K562 (cell line): Measurements from ENCODE around the gene C1orf87. TPM values are rescaled to one million over a fixed set of nuclear protein-coding genes. Genes with fewer than 3 reads are reported as not detected.

Source experiments
- ATAC-seq: fragments of 200-7000 bp; cut with Tn5 transposase; 3 replicates; pipeline ENCODE4 v1.9.1; 2020; ENCODE audit warnings: moderate library complexity
- BruUV-seq: library from RNA; stranded (reverse); fragments of 400-500 nt; replicated peaks from 2 replicates; lab custom pipeline; 2021; lab: Mats Ljungman, UMichigan
- CTCF ChIA-PET: fragments of 300-600 bp; formaldehyde crosslinking; extraction: SDS; loops from one replicate; lab custom pipeline; 2021; ENCODE audit warnings: low intra/inter-chr PET ratio; lab: Yijun Ruan, JAX
- POLR2A ChIA-PET: fragments of 300-600, 350-650 bp; sonication (Branson Sonifier 250); formaldehyde crosslinking; extraction: SDS; loops from one replicate; lab custom pipeline; 2021; ENCODE audit warnings: antibody characterized with exemption, inconsistent platforms; lab: Yijun Ruan, JAX
- DNase-seq, 4 experiments: peaks; one replicate each; pipeline versions ENCODE4 v3.0.0 to v3.0.0-alpha.2; 2011 to 2018; ENCODE audit warnings: low spot score in 3 of 4, mixed read lengths in 3 of 4; ENCODE audit errors: extremely low read depth in 1 of 4
- FAIRE-seq: peaks from 2 replicates; lab custom pipeline; 2011; peaks lifted over from hg19 to GRCh38; lab: Jason Lieb, UNC
- H2AFZ ChIP-seq: 2 replicates; pipeline ENCODE4 v1.6.0; 2011; ENCODE audit warnings: low read depth, low read length, control low read depth, inconsistent platforms
- H3K27ac ChIP-seq: fragments of 200-600 bp; 3 replicates; pipeline ENCODE4 v1.8.0; 2011; ENCODE audit warnings: low read depth, mild to moderate bottlenecking, control low read depth, inconsistent platforms, low read length, moderate library complexity, mixed read lengths; ENCODE audit errors: extremely low read depth
- H3K27me3 ChIP-seq, 2 experiments: fragments of 300-600 bp in 1 of 2; 2 replicates in 1 of 2; 3 replicates in 1 of 2; pipeline versions ENCODE4 v1.6.0 to v1.8.0; 2011; ENCODE audit warnings: inconsistent platforms in 2 of 2, low read length in 2 of 2, mild to moderate bottlenecking in 1 of 2, mixed read lengths in 1 of 2, moderate library complexity in 1 of 2; ENCODE audit not compliant: control insufficient read depth in 2 of 2, insufficient read depth in 2 of 2
- H3K36me3 ChIP-seq: fragments of 300-600 bp; 3 replicates; pipeline ENCODE4 v1.8.0; 2011; ENCODE audit warnings: mild to moderate bottlenecking, low read length, inconsistent platforms; ENCODE audit not compliant: control insufficient read depth, insufficient read depth
- H3K4me1 ChIP-seq, 2 experiments: fragments of 200-600 bp in 1 of 2; replicated peaks in 1 of 2; 2 replicates in 1 of 2; 3 replicates in 1 of 2; pipeline versions ENCODE4 v1.5.1 to v1.8.0; 2011; ENCODE audit warnings: inconsistent platforms in 2 of 2, low read length in 2 of 2, mild to moderate bottlenecking in 1 of 2, mixed read lengths in 1 of 2, moderate library complexity in 1 of 2; ENCODE audit not compliant: control insufficient read depth in 2 of 2, insufficient read depth in 2 of 2
- H3K4me2 ChIP-seq: 2 replicates; pipeline ENCODE4 v1.6.1; 2011; ENCODE audit warnings: low read length, control low read depth, inconsistent platforms, mixed read lengths; ENCODE audit not compliant: insufficient read depth
- H3K4me3 ChIP-seq: fragments of 200-600 bp; sonication (generic), shearing (Covaris generic); 2 replicates; pipeline ENCODE4 v1.5.1; 2016; ENCODE audit warnings: control low read depth, inconsistent platforms
- H3K79me2 ChIP-seq: fragments of 200-600 bp; 3 replicates; pipeline ENCODE4 v1.8.0; 2011; ENCODE audit warnings: low read length, inconsistent platforms; ENCODE audit not compliant: control insufficient read depth, insufficient read depth
- H3K9ac ChIP-seq, 2 experiments: 2 replicates each; pipeline versions ENCODE4 v1.6.0 to v1.6.1; 2011; ENCODE audit warnings: low read depth in 2 of 2, low read length in 2 of 2, control low read depth in 1 of 2, inconsistent platforms in 1 of 2, mild to moderate bottlenecking in 1 of 2, mixed read lengths in 1 of 2; ENCODE audit not compliant: insufficient read depth in 1 of 2
- H3K9me1 ChIP-seq: one replicate; pipeline ENCODE4 v1.6.0; 2011; ENCODE audit warnings: inconsistent platforms, mild to moderate bottlenecking, low read length, moderate library complexity; ENCODE audit not compliant: control insufficient read depth, insufficient read depth
- H3K9me3 ChIP-seq: replicated peaks from 2 replicates; pipeline ENCODE4 v1.5.1; 2011; ENCODE audit warnings: low read depth, low read length, inconsistent platforms; ENCODE audit not compliant: control insufficient read depth, insufficient read depth
- H4K20me1 ChIP-seq: replicated peaks from 2 replicates; pipeline ENCODE4 v1.6.1; 2011; ENCODE audit warnings: low read length, inconsistent platforms, mixed read lengths; ENCODE audit not compliant: control insufficient read depth, insufficient read depth
- ASH1L ChIP-seq: fragments of 450-650 bp; IDR thresholded peaks from 2 replicates; pipeline ENCODE4 v1.6.1; 2018; ENCODE audit warnings: borderline replicate concordance, mild to moderate bottlenecking, low read depth; ENCODE audit not compliant: partially characterized antibody
- HOXB6 ChIP-seq: fragments of 250-450 bp; sonication (Bioruptor Pico); IDR thresholded peaks from 2 replicates; pipeline ENCODE4 v1.5.1; 2022; ENCODE audit warnings: mild to moderate bottlenecking, borderline replicate concordance
- JUND ChIP-seq, 2 experiments: IDR thresholded peaks; 2 replicates in 1 of 2; 3 replicates in 1 of 2; pipeline ENCODE4 v1.6.1; 2011; ENCODE audit warnings: borderline replicate concordance in 2 of 2, low read depth in 2 of 2, low read length in 2 of 2, improper control_type of control experiment in 1 of 2, missing biosample characterization in 1 of 2, missing genetic modification characterization in 1 of 2, missing genetic modification reagents in 1 of 2
- KDM1A ChIP-seq, 2 experiments: fragments of 450-650 bp; IDR thresholded peaks; 2 replicates each; pipeline ENCODE4 v1.6.1; 2016; ENCODE audit warnings: mild to moderate bottlenecking in 2 of 2
- PHF8 ChIP-seq: fragments of 200-600 bp; sonication (generic); IDR thresholded peaks from 2 replicates; pipeline ENCODE4 v1.6.1; 2012; ENCODE audit warnings: mixed run types, mild to moderate bottlenecking, inconsistent platforms, low read length, moderate library complexity, borderline replicate concordance
- SRSF7 ChIP-seq: fragments of 200-400 bp; formaldehyde crosslinking; optimal IDR thresholded peaks from 2 replicates; pipeline ENCODE3; 2017; ENCODE audit warnings: mild to moderate bottlenecking, low read depth, low read length
- ZKSCAN8 ChIP-seq: fragments of 200-800 bp; sonication (Bioruptor generic); IDR thresholded peaks from 2 replicates; pipeline ENCODE4 v1.6.1; 2016; ENCODE audit warnings: missing genetic modification characterization, missing compliant biosample characterization
- in situ Hi-C: fragments of 300-500 bp; cut with MboI; formaldehyde crosslinking; loops from 4 replicates; pipeline ENCODE4 v1.15.0; 2018; ENCODE audit warnings: inconsistent platforms, mixed read lengths
- intact Hi-C: fragments of 100-400 bp; cut with micrococcal nuclease; formaldehyde crosslinking; loops from 2 replicates; pipeline ENCODE4 v1.14.2; 2022
- polyA plus RNA-seq, 8 experiments: library from polyadenylated mRNA; depleted of rRNA in 4 of 8; stranded (reverse) in 5 of 8; unstranded in 3 of 8; fragments of >200 nt; fragmentation: Nextera tagmentation in 2 of 8; fragmentation: Illumina TruSeq in 1 of 8; extraction: Ambion mirVana in 2 of 8; extraction: Trizol in 1 of 8; gene quantifications; 2 replicates each; pipeline versions ENCODE4 v1.2.1 to v1.2.3, GENCODE V29; 2011 to 2014; ENCODE audit warnings: inconsistent platforms in 1 of 8, missing spikeins in 1 of 8
- total RNA-seq, 7 experiments: library from RNA; depleted of rRNA in 6 of 7; stranded (reverse); fragments of >200 nt in 6 of 7; fragmentation: Illumina TruSeq in 2 of 7; extraction: Trizol in 2 of 7; gene quantifications; 2 replicates each; pipeline versions ENCODE4 v1.2.1 to v1.2.3, GENCODE V29; 2011 to 2021; ENCODE audit warnings: low replicate concordance in 1 of 7
- TF ChIP-seq, protein P1 (sequence below): fragments of 250-450 bp; sonication (Bioruptor Pico); IDR thresholded peaks from 2 replicates; pipeline ENCODE4 v1.5.0; 2020; ENCODE audit warnings: mild to moderate bottlenecking
- TF ChIP-seq, protein P2 (sequence below): sonication (generic); IDR thresholded peaks from 2 replicates; pipeline ENCODE4 v1.6.1; 2016
- TF ChIP-seq, protein P3 (sequence below): fragments of 450-650 bp; formaldehyde crosslinking; IDR thresholded peaks from 2 replicates; pipeline ENCODE4 v1.4.0; 2020; ENCODE audit warnings: mild to moderate bottlenecking, mixed read lengths
- TF ChIP-seq, protein P4 (sequence below): fragments of 250-450 bp; sonication (Bioruptor Pico); IDR thresholded peaks from 2 replicates; pipeline ENCODE4 v1.5.1; 2021; ENCODE audit warnings: mild to moderate bottlenecking
- TF ChIP-seq, protein P5 (sequence below): sonication (generic); formaldehyde crosslinking; IDR thresholded peaks from 2 replicates; pipeline ENCODE4 v1.8.1; 2023; ENCODE audit warnings: mild to moderate bottlenecking, missing genetic modification reagents, moderate library complexity

The C1orf87 gene
- total and polyA plus RNA-seq, 9 of the 15 experiments (the other 6 are each of a cell fraction or from before 2014, with no cell fraction given) = not detected

DNA sequence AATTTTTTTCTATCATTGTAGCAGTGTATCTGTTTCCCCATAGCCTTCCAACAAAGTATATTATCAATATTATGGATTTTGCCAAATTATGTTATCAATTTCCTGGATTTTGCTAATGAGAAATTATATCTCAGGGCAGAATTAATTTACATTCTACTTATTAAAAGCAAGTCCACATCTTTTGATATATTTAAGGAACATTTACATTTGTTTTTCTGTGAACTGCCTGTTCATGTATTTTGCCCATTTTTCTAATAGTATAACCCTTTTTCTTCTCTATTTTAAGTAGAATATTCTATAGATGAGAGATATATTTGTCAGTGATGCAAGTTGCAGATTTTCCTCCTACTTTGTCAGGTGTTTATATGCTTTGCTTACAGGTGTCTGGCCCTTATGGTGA, 24.4 kb downstream of the C1orf87 start (continued):
- no peak for TF ChIP-seq JUND (IDR thresholded peaks at IDR 0.05; ENCODE audit: borderline replicate concordance, low read depth, low read length)
- TF ChIP-seq JUND (tag; IDR thresholded peaks at IDR 0.05; ENCODE audit: borderline replicate concordance, low read depth, low read length) = no peak

DNA sequence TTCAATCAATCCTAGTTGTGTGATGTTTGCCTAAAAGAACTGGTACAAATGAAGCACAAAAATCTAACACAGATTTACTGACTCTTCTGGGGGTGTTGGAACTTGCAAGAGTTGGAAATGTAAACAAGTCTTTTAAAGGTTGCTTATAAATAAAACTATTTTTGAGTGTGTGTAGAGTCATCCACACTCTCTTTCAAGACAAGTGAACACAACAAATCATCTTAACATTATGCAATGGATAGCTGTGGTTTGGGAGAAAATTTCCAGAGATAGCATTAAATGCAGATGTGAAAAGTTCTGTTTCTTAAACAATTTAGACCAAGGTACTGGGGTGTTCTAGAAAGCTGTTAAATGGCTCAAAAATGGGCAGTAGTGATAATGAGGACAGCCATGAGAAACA, 28.7 kb downstream of the C1orf87 start:
- H3K4me1 ChIP-seq = no peaks in the 10 kb centered on the region
- H3K9me3 ChIP-seq = no peaks in the 10 kb centered on the region
- H4K20me1 ChIP-seq = no peaks in the 10 kb centered on the region
- H3K27ac ChIP-seq = no peak overlapping the region
- in situ Hi-C loops (no loop called here), intact Hi-C loops (no loop called here)
- ATAC-seq (no peak), DNase-seq (no peak), FAIRE-seq (no peak)
- BruUV-seq = no TSS peak
- H3K36me3 ChIP-seq = no peaks in the 10 kb centered on the region
- H3K9ac ChIP-seq = no peak overlapping the region
- H3K4me2 ChIP-seq = no peak overlapping the region
- no peaks in the 10 kb centered on the region for H3K79me2 ChIP-seq
- ChIA-PET CTCF (no interaction called here), POLR2A (no interaction called here)
- no peak overlapping the region for H3K4me3 ChIP-seq
- H2AFZ ChIP-seq = no peak overlapping the region
- no peaks in the 10 kb centered on the region for H3K9me1 ChIP-seq
- no peaks in the 10 kb centered on the region for H3K27me3 ChIP-seq
- TF ChIP-seq HOXB6 (no peak), ZKSCAN8 (CRISPR knock-in tag) (no peak), PHF8 (no peak), SRSF7 (no peak), KDM1A (IDR thresholded peaks at IDR 0.05) (no peak), ASH1L (no peak)
- TF ChIP-seq, protein P1, sequence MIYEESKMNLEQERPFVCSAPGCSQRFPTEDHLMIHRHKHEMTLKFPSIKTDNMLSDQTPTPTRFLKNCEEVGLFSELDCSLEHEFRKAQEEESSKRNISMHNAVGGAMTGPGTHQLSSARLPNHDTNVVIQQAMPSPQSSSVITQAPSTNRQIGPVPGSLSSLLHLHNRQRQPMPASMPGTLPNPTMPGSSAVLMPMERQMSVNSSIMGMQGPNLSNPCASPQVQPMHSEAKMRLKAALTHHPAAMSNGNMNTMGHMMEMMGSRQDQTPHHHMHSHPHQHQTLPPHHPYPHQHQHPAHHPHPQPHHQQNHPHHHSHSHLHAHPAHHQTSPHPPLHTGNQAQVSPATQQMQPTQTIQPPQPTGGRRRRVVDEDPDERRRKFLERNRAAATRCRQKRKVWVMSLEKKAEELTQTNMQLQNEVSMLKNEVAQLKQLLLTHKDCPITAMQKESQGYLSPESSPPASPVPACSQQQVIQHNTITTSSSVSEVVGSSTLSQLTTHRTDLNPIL (CRISPR knock-in tag) = no peak
- TF ChIP-seq, protein P2, sequence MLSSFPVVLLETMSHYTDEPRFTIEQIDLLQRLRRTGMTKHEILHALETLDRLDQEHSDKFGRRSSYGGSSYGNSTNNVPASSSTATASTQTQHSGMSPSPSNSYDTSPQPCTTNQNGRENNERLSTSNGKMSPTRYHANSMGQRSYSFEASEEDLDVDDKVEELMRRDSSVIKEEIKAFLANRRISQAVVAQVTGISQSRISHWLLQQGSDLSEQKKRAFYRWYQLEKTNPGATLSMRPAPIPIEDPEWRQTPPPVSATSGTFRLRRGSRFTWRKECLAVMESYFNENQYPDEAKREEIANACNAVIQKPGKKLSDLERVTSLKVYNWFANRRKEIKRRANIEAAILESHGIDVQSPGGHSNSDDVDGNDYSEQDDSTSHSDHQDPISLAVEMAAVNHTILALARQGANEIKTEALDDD = no peak
- TF ChIP-seq, protein P3, sequence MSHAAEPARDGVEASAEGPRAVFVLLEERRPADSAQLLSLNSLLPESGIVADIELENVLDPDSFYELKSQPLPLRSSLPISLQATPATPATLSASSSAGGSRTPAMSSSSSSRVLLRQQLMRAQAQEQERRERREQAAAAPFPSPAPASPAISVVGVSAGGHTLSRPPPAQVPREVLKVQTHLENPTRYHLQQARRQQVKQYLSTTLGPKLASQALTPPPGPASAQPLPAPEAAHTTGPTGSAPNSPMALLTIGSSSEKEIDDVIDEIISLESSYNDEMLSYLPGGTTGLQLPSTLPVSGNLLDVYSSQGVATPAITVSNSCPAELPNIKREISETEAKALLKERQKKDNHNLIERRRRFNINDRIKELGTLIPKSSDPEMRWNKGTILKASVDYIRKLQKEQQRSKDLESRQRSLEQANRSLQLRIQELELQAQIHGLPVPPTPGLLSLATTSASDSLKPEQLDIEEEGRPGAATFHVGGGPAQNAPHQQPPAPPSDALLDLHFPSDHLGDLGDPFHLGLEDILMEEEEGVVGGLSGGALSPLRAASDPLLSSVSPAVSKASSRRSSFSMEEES (CRISPR knock-in tag) = no peak
- TF ChIP-seq, protein P4, sequence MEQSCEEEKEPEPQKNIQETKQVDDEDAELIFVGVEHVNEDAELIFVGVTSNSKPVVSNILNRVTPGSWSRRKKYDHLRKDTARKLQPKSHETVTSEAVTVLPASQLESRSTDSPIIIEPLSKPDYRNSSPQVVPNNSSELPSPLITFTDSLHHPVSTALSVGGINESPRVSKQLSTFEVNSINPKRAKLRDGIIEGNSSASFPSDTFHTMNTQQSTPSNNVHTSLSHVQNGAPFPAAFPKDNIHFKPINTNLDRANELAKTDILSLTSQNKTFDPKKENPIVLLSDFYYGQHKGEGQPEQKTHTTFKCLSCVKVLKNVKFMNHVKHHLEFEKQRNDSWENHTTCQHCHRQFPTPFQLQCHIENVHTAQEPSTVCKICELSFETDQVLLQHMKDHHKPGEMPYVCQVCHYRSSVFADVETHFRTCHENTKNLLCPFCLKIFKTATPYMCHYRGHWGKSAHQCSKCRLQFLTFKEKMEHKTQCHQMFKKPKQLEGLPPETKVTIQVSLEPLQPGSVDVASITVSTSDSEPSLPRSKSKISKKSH (CRISPR knock-in tag) = no peak
- TF ChIP-seq, protein P5, sequence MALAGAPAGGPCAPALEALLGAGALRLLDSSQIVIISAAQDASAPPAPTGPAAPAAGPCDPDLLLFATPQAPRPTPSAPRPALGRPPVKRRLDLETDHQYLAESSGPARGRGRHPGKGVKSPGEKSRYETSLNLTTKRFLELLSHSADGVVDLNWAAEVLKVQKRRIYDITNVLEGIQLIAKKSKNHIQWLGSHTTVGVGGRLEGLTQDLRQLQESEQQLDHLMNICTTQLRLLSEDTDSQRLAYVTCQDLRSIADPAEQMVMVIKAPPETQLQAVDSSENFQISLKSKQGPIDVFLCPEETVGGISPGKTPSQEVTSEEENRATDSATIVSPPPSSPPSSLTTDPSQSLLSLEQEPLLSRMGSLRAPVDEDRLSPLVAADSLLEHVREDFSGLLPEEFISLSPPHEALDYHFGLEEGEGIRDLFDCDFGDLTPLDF (CRISPR knock-in tag) = no peak
